ENCODE measurements around the gene PRMT2.

- TF ChIP-seq CTCF (IDR thresholded peaks at IDR 0.05): no peak
- no peak for TF ChIP-seq EZH2 (IDR thresholded peaks at IDR 0.05; ENCODE audit: borderline replicate concordance, insufficient read depth, low read depth, low read length, poor library complexity, severe bottlenecking)
Observed at GRCh38 chr21:46627726-46628125, 7.7 kb upstream of the PRMT2 start.

Measured in B cell (primary cell).